ENCODE measurements around the gene SLC35G2. TPM values are rescaled to one million over a fixed set of nuclear protein-coding genes. Genes with fewer than 3 reads are reported as not detected.
"Not testable (repeated sequence)": the region's sequence is repeated elsewhere in the genome, so short reads cannot be mapped to it uniquely, and the experiment has no call there.

SLC35G2 gene
- total RNA-seq, 1 donor from 2014 or later: 13.7 TPM

DNA sequence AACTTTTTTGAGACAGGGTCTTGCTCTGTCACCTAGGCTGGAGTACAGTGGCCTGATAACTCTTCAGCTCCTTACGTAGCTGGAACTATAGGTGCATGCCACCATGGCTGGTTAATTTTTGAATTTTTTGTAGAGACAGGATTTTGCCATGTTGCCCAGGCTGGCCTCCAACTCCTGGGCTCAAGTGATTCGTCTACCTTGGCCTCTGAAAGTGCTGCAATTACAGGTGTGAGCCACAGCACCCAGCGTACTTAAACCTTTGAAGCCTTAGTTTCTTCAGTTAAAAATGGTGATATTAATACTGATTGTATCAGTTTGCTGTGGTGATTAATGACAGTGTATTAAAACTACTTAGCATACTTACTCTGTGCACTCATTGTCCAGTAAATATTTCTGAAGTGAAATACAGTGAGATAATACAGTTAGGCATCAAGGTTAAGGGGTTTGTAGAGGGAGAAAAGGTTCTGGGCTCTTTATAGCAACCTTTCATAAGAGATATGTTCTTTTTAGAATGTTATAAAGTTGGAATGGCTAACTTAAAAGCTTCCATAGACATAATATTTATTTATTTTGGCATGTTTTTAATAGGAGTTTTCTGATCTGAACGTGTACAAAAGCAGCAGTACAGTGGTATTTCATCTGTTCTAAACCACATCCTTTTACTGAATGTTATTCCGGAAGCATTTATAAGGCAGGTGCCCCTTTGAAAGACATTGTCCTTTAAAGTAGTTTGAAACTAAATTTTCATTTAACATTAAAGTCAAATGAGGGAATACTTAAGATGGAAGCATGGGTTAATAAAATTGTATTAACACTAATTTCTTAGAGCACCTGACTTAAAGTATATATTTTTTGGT is 66.7 kb downstream of the SLC35G2 start:
- no peak for DNase-seq (ENCODE audit: low read depth)

DNA sequence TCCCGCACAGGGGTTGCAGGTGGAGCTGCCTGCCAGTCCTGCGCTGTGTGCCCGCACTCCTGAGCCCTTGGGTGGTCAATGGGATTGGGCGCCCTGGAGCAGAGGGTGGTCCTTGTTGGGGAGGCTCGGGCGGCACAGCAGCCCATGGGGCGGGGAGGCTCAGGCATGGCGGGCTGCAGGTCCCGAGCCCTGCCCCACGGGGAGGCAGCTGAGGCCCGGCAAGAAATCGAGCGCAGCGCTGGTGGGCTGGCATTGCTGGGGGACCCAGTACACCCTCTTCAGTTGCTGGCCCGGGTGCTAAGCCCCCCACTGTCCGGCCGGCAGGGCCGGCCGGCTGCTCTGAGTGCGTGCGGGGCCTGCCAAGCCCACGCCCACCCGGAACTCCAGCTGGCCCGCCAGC is 71.0 kb downstream of the SLC35G2 start:
- DNase-seq (ENCODE audit: low read depth): no peak

DNA sequence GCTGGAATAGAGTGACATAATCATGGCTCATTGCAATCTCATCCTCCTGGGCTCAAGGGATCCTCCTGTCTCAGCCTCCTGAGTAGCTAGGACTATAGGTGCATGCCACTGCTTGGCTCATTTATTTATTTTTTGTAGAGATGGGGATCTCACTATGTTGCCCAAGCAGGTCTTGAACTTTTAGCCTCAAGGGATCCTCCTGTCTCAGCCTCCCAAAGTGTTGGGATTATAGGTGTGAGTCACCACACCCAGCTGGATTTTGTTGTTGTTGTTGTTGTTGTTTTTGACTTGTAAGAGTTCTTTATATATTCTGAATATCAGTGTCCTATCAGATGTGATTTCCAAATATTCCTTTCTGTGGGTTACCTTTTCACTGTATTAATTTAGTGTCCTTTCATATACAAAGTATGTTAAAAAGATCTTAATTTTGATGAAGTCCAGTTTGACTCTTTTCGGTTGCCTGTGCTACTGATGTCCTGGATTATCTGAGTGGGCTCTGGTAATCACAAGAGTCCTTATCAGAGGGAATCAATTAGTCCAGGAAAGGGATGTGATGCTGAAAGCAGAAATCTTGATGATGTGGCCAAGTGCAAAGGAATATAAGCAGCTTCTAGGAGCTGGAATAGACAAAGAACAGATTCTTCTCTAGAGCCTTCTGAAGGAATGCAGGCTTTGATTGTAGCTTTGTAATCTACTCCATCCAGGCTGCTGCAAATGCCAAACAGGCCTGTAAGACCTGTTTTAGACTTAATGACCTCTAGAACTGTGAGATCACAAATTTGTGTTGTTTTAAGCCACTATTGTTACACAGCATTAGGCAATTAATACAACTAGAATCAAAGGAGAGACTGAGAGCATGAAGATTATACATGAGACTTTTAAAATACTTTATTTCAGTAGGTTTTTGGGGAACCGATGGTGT is 73.3 kb downstream of the SLC35G2 start:
- no peak for DNase-seq (ENCODE audit: low read depth)

DNA sequence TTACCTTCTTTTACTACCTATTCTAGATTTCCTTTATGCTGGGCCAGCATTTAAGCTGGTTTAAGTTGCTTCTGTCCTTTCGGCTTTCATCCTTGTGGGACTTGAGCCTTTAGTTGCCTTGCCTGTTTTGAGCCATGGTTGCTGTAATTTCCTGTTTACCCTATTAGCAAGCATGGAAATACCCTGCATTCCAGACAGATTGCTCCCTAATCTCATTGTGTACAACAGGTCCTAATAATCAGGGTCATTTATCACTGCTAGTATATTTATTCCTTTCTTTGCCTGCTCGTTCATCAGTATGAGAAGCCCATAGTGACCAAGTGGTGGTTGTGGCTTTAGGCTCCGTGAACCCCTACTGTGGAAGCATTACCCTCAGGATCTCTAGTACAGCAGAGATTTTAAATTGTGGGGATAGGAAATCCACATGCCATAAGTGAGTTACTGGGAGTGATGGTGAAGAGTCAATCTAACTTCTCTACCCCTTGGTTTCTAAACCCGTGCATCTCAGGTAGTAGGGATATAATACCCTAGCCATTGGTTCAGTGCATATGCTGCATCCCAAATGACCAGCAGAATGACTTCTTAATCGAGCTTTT is 75.0 kb downstream of the SLC35G2 start:
- no peak for DNase-seq (ENCODE audit: low read depth)

DNA sequence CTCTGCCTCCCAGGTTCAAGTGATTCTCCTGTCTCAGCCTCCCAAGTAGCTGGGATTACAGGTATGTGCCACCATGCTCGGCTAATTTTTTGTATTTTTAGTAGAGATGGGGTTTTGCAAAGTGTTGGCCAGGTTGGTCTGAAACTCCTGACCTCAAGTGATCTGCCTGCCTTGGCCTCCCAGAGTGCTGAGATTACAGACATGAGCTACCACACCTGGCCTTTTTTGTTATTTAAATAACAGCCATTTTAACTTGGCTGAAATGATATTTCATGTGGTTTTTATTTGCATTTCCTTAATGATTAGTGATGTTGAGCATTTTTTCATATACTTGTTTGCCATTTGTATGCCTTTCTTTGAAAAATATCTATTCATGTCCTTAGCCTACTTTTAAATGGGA is 78.2 kb downstream of the SLC35G2 start:
- DNase-seq (ENCODE audit: low read depth): not testable (repeated sequence)

DNA sequence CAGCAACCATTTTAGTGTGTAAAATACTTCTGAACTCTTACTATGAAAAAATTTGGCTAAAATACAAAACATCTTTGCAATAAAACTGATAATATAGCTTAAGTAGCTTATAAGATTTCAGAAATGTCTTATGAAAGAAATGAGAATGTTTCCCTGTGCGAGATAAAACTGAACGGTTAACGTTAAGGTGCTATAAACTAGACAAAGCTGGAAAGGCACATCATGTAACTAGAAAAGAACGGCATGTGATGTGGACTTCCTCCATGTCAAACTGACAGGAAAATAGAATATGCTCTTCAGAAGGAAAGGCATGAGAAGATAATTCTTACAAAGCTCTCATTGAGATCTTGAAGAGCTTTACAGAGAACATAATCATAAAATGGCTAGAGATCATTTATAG is 79.6 kb downstream of the SLC35G2 start:
- no peak for DNase-seq (ENCODE audit: low read depth)

DNA sequence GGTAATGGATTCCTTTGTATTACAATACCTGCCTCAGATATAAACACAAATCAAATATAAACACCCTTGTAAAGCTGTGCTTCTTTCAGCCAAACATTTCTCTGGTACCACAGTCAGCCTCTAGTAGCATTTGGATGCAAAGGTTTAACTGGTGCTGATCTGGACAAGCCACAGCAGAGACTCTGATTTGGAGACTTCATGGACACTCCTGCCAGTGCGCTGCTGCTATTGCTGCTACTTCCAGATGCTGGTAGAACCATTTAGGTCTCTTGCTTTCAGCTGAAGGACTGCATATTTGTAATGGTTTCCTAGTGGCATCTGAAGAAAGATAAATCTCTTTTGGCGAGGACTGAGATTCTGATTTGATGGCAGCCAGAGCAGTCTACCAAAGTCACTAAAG is 80.0 kb downstream of the SLC35G2 start:
- no peak for DNase-seq (ENCODE audit: low read depth)

DNA sequence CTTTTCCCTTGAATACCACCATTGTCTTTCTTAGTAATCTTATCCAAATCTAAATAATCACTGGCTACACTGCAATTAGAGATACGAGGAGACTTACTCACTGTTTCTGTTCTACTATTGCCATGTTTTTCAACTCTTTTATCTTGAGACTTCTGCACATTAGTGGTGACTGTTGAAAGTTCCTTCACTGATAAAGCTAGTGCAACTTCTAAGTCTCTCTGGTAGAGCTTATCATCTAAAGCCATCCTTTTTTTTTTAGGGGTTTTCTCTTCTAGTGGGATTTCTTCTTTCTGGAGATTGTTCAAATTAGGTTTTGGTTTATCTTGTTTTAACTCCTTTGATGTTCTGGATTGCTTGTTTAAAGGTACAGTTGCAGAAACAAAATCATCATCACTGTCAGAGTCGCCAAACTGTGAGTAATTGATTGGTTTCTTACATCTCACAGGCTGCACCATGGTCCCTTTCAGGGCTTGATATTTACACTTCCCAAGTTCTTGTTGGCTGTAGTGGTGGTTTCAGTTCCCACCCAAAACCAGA is 80.8 kb downstream of the SLC35G2 start:
- no peak for DNase-seq (ENCODE audit: low read depth)

DNA sequence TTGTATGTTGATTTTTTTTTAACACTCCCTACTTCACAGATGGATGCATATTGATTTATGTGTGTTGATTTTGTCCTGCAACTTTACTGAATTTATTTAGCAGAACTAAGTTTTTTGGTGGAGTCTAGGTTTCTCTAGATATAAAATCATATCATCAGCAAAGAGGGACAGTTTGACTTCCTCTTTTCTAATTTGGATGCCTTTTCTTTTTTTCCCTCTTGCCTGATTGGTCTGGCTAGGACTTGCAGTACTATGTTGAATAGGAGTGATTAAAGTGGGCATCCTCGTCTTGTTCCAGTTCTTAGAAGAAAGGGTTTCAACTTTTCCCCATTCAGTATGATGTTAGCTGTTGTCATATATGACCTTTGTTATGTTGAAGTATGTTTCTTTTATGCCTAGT is 81.8 kb downstream of the SLC35G2 start:
- DNase-seq (ENCODE audit: low read depth): not testable (repeated sequence)

DNA sequence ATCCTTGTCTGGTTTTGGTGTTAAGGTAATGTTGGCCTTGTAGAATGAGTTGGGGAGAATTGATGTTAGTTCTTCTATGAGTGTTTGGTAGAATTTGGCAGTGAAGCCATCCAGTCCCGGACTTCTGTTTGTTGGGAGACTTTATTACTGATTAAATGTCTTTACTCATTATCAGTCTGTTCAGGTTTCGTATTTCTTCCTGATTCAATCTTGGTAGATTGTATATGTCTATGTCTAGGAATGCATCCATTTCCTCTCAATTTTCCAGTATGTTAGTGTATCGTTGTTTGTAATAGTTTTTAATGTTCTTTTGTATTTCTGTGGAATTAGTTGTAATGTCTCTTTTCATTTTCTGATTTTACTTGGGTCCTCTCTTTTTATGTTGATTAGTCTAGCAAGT is 82.5 kb downstream of the SLC35G2 start:
- DNase-seq (ENCODE audit: low read depth): no peak

DNA sequence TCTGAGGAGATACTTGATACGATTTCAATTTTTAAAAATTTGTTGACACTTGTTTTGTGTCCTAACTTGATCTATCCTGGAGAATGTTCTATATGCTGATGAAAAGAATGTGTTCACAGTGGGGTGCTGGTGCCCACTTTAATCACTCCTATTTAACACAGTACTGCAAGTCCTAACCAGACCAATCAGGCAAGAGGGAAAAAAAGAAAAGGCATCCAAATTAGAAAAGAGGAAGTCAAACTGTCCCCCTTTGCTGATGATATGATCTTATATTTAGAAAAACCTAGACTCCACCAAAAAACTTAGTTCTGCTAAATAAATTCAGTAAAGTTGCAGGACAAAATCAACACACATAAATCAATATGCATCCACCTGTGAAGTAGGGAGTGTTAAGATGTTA is 83.6 kb downstream of the SLC35G2 start:
- not testable (repeated sequence) for DNase-seq (ENCODE audit: low read depth)

DNA sequence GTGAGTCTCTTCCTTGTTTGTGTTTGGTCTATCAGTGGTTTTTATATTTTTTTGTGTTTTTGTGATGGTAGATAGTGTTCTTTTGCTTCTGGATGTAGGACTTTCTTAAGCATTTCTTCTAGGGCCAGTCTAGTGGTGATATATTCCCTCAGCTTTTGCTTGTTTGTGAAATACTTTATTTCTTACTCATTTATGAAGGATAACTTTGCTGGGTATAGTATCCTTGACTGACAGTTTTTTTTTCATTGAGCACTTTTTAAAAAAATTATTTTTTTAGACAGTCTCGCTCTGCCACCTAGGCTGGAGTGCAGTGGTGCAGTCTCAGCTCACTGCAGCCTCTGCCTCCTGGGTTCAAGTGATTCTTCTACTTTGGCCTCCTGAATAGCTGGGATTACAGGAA is 85.0 kb downstream of the SLC35G2 start:
- DNase-seq (ENCODE audit: low read depth): no peak

DNA sequence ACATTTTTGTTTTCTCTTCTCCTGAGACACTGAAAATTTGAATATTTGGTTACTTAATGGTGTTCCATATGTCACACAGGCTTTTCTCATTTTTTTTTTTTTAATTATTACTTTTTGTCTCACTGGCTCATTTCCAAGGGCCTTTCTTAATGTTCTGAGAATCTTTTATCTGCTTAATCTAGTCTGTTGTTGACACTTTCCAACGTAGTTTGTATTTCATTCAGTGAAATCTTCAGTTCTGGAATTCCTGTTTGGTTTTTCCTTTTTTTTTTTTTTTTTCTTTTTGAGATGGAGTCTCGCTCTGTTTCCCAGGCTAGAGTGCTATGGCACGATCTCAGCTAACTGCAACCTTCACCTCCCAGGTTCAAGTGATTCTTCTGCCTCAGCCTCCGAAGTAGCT is 85.8 kb downstream of the SLC35G2 start:
- no peak for DNase-seq (ENCODE audit: low read depth)

Other genes with a start within 250 kb of the SLC35G2 start
- 27.5 and 29.3 TPM in 2 replicates for gene STAG1, start 66.7 kb upstream of the SLC35G2 start, total RNA-seq
- 25.8 and 39.1 TPM in 2 replicates for gene NCK1, start 43.1 kb downstream of the SLC35G2 start, total RNA-seq
- 0.83 and 1.0 TPM in 2 replicates for gene IL20RB, start 138.9 kb downstream of the SLC35G2 start, total RNA-seq

All from myocyte (in vitro differentiated cells).